Activated CD8-positive, alpha-beta memory T cell treated with anti-CD3 and anti-CD28 coated beads, Interleukin-2, amount 10 ng/mL, durations not matched to agents 7 days and 5 days (primary cell): ENCODE results near the gene CMTR1. TPM values are rescaled to one million over a fixed set of nuclear protein-coding genes. Genes with fewer than 3 reads are reported as not detected.

ENCODE experiments used
- ATAC-seq: fragments of 150-1000 bp; cut with Tn5 transposase; one replicate; pipeline ENCODE4 v1.10.0; 2021; ENCODE audit warnings: moderate library complexity
- CTCF ChIA-PET: fragments of 350-600 bp; sonication (Branson Sonifier 250); formaldehyde crosslinking; loops from one replicate; lab custom pipeline; 2021; ENCODE audit warnings: antibody characterized with exemption; lab: Charles Lee
- DNase-seq: peaks from one replicate; pipeline ENCODE4 v3.0.0-alpha.2; 2020
- H3K27ac Mint-ChIP-seq: one replicate; pipeline ENCODE4 v1.8.0; 2021; ENCODE audit warnings: mild to moderate bottlenecking, mixed read lengths
- H3K27me3 Mint-ChIP-seq: one replicate; pipeline ENCODE4 v1.8.0; 2021; ENCODE audit warnings: mixed read lengths
- H3K36me3 Mint-ChIP-seq: one replicate; pipeline ENCODE4 v1.8.0; 2021; ENCODE audit warnings: mild to moderate bottlenecking, mixed read lengths
- H3K4me1 Mint-ChIP-seq: one replicate; pipeline ENCODE4 v1.8.0; 2021; ENCODE audit warnings: mixed read lengths
- H3K4me3 Mint-ChIP-seq: one replicate; pipeline ENCODE4 v1.8.0; 2021; ENCODE audit warnings: mild to moderate bottlenecking, moderate library complexity, mixed read lengths
- H3K9me3 Mint-ChIP-seq: one replicate; pipeline ENCODE4 v1.8.0; 2022; ENCODE audit warnings: low read depth, mixed read lengths
- total RNA-seq, 2 experiments: library from RNA; stranded (reverse); gene quantifications; one replicate each; pipeline ENCODE4 v1.2.3, GENCODE V29; 2021

Gene CMTR1
- total RNA-seq, 2 experiments from 2014 or later = 83.9 to 120 TPM

- Mint-ChIP-seq H3K9me3 (no peaks in the 10 kb centered on the region), H3K27ac (no peak overlapping the region), H3K27me3 (peaks cover 31% of the 10 kb centered on the region), H3K4me1 (no peaks in the 10 kb centered on the region), H3K36me3 (no peaks in the 10 kb centered on the region), H3K4me3 (no peak overlapping the region)
- DNase-seq (no peak), ATAC-seq (no peak)
- CTCF ChIA-PET = no interaction called here
Measured at GRCh38 chr6:37528541-37528940, 95.5 kb downstream of the CMTR1 start.

- Mint-ChIP-seq H3K27me3 (peaks cover 47% of the 10 kb centered on the region), H3K4me3 (no peak overlapping the region)
Measured at GRCh38 chr6:37530297-37530696, 97.3 kb downstream of the CMTR1 start.

GRCh38 chr6:37531026-37531425 is 98.0 kb downstream of the CMTR1 start:
- CTCF ChIA-PET = interaction anchor here (1.1 kb wide), 1 partner anchor 35 kb away, joined by 3 read pairs; no protein-coding TSS in a partner anchor
- H3K36me3 Mint-ChIP-seq = no peaks in the 10 kb centered on the region
- peaks cover 55% of the 10 kb centered on the region for H3K27me3 Mint-ChIP-seq
- no peak for DNase-seq
- H3K4me3 Mint-ChIP-seq = no peak overlapping the region
- no peak overlapping the region for H3K27ac Mint-ChIP-seq
- peaks cover 5% of the 10 kb centered on the region for H3K4me1 Mint-ChIP-seq
- H3K9me3 Mint-ChIP-seq = no peaks in the 10 kb centered on the region
- no peak for ATAC-seq

More at GRCh38 chr6:37530297-37530696, 97.3 kb downstream of the CMTR1 start:
- Mint-ChIP-seq H3K4me1 (no peaks in the 10 kb centered on the region), H3K36me3 (no peaks in the 10 kb centered on the region), H3K27ac (no peak overlapping the region), H3K9me3 (no peaks in the 10 kb centered on the region)
- ATAC-seq (no peak), DNase-seq (no peak)
- CTCF ChIA-PET = no interaction called here

Other genes with a start within 250 kb of the CMTR1 start
- gene TBC1D22B, start 175.4 kb upstream of the CMTR1 start, total RNA-seq = 10 to 100 TPM; 17.3 to 17.9 TPM
- gene TMEM217, start 175.1 kb upstream of the CMTR1 start, total RNA-seq = 1 to 10 TPM; 2.7 to 5.7 TPM
- 10 to 100 TPM; 28.3 to 31.1 TPM for gene RNF8, start 79.2 kb upstream of the CMTR1 start, total RNA-seq
- gene CCDC167, start 66.7 kb downstream of the CMTR1 start, total RNA-seq = 10 to 100 TPM; 73.8 to 83.4 TPM